Bone marrow (tissue), 2 donors: ENCODE measurements around the gene MYADML2.
"Not testable (repeated sequence)": the region's sequence is repeated elsewhere in the genome, so short reads cannot be mapped to it uniquely, and the experiment has no call there.

Source experiments
- DNase-seq, 2 donors: peaks; one replicate each; lab custom pipeline; 2025; lab: John Stamatoyannopoulos, UW

MYADML2 gene

DNA sequence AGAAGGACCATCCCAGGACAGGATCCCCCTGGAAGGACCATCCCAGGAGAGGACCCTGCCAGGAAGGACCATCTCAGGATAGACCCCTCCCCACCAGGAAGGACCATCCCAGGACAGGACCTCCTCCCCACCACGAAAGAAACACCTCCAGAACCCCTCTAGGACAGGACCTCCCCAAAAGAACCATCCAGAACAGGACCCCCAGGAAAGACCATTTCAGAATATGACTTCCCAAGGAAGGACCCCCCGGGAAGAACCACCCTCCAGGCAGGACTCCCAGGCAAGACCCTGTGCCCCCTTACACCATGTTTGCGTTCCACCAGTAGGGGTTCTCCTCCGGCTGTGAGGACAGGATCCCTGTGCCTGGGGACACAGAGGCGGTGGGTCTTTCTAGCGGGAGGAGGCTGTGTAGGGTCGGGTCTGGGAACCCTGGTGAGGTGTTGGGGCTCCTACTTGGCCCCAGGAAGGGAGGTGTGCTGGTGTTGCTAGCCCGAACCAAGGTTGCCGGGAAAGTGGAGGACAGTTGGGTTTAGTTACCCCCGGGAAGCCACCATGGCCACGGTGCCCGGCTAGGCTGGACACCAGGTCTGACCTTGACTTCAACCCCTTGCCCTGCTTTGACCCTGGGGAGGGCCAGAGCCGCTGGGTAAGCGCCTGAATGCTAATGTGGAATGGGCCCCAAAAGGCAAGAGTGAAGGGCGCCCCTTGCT lies 11.8 kb upstream of the MYADML2 start:
- no peak for DNase-seq

DNA sequence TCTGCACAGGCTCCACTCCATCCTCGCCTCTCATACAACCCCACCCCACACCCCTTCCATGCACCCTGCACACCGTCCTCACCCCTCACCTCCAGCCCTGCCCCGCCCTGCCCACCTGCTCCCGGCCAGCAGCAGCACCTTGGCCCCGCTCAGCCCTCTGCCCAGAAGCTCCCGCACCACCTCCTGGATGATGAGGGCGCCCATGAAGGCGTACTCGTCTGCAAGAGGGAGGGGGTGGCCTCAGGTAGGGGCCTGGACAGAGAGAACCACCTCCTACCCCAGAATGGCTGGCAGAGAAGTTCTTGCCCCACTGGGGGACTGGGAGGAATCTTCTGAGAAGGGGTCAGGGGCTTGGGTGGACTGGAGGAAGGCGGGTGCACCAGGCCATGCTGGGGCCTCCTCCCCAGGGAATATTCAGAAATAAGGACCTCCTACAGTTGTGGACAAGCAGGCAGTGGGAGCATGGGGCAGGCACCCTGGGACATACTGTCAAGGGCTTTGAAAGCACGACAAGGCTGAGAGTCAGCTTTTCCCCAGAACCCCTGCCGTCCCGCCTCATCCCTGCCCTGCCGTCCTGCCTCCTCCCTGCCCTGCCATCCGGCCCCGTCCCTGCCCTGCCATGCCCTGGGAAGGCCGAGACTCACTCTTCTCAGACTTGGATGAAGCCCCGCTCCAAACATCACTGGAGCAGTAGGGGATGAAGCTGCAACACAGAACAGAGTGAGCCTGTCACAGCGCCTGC lies 10.8 kb upstream of the MYADML2 start:
- DNase-seq, result no peak

DNA sequence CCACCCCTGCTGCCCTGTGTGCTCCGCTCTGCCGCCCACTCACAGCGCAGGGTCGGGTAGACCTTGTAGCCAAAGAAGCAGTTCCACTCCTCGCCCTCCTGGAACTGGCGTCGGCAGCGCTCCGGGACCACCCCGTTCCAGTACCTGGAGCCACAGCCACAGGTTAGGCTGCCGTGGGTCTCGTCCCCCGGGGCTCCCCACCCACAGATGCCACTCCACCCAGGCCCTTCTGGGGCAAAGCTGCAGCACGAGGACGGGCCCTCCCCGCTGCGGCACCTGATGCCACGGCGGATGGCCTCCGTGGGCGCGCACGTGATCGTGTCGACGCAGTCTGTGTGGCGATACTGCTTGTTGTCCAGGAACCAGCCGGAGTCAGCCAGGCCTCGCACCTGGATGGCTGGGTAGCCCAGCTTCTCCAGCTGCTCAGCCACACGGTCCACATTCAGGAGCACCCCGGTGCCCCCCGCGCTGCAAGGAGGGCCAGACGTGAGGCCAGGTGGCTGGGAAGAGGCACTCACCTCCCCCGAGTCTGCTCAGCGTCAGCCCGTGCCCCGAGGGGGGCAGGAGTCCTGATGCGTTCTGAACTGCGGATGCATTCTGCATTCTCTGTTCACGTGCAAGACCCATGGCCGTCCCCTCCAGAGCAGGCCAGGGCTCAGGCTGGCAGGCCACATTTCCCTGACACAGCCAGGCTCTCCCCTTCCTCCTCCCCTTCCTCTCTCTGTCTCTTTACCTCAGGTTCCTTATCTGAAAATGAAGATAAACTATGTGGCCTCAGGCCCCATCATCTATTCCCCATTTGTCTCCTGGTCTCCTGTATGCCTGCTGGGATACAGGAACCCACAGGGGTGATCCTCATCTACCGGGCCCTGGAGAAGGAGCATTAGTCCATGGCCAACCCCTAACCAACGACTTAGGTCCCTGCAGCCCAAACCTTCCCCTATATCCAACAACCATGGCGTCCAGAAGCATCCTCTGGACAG lies 9.9 kb upstream of the MYADML2 start:
- DNase-seq, result no peak

GRCh38 chr17:81955756-81956544 lies 8.9 kb upstream of the MYADML2 start:
- DNase-seq, result no peak

DNA sequence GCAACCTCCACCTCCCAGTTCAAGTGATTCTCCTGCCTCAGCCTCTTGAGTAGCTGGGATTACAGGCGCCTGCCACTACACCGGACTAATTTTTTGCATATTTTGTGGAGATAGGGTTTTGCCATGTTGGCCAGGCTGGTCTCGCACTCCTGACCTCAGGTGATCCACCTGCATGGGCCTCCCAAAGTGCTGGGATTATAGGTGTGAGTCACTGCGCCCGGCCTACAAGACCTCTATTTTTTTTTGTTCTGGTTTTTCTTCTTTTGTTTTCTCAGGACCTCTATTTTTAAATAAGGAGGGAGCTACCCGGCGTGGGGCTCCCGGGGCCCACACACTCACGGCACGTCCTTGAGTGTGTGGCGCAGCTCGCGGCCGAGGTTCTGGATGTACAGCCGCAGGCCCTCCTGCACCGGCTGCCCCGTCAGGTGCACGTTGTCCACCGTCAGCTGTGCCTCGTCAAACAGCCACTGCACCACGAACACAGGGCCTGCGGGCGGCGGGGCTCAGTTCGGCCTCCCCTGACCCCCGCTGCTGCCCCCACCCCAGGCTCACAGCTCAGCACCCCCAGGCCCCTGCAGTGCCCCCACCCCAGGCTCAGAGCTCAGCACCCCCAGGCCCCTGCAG lies 8.1 kb upstream of the MYADML2 start:
- no peak for DNase-seq

- DNase-seq, result no peak
Observed at GRCh38 chr17:81954131-81955057, 7.4 kb upstream of the MYADML2 start.

DNA sequence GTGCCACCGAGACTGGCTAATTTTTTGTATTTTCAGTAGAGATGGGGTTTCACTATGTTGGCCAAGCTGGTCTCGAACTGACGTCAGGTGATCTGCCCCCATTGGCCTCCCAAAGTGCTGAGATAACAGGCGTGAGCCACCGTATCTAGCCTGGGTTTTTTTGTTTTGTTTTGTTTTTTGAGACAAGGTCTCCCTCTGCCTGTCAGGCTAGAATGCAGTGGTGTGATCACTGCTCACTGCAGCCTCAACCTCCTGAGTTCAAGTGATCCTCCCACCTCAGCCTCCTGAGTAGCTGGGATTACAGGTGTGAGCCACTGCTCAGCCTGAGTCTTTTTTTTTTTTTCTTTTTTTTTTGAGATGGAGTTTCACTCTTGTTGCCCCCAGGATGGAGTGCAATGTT lies 6.4 kb upstream of the MYADML2 start:
- DNase-seq, result not testable (repeated sequence)

GRCh38 chr17:81952792-81953228 lies 5.8 kb upstream of the MYADML2 start:
- no peak for DNase-seq

DNA sequence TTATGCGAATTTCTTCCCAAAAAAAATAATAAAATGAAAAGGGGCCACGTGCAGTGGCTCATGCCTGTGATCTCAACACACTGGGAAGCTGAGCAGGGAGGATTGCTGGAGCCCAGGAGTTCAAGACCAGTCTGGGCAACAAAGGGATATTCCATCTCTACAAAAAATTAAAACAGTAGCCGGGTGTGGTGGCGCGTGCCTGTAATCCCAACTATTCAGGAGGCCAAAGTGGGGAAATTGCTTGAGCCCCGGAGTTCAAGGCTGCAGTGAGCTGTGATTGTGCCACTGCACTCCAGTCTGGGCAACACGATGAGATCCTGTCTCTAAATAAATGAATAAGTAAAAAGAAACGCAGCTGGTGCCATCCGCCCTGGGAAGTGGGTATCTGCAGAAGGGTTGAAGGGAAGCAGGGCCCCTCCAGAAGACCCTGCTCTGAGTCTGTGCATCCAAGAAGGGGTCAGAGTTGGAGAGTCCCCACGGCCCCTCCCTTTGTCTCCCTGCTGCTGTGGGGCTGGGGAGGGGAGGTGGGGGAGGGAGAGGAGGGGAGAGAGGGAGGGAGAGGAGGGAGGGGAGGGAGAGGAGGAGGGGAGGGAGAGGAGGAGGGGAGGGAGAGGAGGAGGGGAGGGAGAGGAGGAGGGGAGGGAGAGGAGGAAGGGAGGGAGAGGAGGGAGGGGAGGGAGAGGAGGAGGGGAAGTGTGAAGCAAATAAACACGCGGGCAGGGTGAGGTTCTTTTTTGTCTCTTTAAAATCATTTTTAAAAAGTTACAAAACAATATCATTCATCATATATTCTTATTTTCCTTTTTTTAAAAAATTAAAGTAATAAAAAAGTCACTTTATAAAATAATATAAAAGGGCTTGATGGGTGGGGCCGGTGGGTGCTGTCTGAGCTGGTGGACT lies 5.0 kb upstream of the MYADML2 start:
- no peak for DNase-seq

DNA sequence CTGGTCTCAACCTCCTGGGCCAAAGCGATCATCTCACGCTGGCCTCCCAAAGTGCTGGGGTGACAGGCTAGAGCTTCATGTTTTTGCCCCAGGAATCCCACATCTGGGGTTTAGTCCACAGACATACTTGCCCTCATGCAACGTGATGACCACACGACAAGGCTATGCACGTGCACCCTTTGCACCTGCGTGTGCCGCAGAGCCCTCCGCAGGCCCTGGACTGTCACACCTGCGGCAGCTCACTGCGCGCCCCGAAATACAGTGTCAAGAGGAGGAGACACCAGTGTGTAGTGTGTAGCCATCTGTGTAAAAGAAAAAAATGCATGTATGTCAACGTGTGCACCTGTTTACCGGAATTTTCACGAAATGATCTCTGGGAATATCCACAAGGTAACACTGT lies 3.5 kb upstream of the MYADML2 start:
- no peak for DNase-seq

DNA sequence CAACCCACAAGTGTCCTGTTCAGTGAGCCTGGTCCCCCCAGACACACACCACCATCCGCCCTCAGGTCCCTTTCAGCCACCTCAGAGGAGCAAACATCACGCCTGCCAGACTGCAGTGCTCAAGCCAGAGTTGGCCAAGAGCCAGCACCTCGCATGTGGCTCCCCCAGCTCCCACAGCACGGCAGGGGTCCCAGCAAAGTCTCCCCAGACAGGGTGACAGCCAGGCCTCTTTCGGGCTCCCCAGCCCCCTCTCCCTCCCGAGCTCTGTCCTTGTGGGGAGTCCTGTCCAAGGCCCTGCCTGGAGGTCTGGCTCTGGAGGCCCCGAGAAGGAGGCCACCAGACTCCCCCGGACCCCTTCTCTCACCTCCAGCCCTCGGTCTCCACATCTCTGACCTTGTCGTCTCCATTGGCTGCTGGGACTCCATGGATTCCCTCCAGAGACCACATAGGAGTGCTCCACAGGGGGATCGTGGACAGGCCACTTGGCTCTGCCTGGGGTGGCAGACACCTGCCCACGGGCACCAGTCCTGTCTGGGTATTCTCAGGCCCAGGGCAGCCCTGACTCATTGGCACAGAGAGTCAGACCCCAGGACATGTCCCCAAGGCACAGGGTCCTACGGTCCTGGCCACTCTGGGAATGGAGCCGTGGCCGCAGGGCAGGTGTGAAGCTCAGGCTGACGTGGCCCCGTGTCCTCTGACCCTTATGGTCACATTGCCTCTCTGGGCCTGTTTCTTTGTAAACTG lies 1.8 kb upstream of the MYADML2 start:
- DNase-seq, result no peak

DNA sequence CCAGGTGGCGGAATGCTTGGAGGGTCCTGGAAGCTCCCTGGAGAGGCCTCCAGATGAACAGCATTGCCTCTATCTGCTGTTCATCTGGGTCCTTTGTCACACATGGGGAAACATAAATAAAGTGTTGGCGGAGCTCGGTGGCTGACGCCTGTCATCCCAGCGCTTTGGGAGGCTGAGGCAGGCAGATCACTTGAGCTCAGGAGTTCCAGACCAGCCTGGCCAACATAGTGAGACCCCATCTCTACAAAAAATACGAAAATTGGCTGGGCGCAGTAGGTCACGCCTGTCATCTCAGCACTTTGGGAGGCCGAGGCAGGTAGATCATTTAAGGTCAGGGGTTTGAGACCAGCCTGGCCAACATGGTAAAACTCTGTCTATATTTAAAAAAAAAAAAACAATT lies 2.2 kb downstream of the MYADML2 start:
- no peak for DNase-seq

DNA sequence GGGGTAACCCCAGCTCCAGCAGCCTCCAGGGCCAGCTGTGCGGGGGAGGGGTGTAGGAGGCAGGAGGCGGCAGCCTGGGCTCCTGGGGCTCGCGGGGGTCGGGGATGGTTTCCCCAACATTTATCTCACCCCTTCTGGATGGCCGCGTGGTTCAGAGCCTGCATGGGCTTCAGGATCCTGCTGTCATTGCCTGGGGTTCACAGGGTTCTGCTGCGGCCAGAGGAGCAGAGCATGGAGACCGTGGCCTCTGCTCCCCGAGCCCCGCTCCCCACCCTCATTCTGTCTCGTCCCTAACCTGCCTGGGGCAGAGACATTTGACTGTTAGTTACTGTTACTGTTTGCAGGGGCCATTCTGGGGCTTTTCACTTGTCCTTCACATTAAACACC lies 4.9 kb downstream of the MYADML2 start:
- DNase-seq, result no peak

GRCh38 chr17:81941484-81942166 lies 5.4 kb downstream of the MYADML2 start:
- no peak for DNase-seq

DNA sequence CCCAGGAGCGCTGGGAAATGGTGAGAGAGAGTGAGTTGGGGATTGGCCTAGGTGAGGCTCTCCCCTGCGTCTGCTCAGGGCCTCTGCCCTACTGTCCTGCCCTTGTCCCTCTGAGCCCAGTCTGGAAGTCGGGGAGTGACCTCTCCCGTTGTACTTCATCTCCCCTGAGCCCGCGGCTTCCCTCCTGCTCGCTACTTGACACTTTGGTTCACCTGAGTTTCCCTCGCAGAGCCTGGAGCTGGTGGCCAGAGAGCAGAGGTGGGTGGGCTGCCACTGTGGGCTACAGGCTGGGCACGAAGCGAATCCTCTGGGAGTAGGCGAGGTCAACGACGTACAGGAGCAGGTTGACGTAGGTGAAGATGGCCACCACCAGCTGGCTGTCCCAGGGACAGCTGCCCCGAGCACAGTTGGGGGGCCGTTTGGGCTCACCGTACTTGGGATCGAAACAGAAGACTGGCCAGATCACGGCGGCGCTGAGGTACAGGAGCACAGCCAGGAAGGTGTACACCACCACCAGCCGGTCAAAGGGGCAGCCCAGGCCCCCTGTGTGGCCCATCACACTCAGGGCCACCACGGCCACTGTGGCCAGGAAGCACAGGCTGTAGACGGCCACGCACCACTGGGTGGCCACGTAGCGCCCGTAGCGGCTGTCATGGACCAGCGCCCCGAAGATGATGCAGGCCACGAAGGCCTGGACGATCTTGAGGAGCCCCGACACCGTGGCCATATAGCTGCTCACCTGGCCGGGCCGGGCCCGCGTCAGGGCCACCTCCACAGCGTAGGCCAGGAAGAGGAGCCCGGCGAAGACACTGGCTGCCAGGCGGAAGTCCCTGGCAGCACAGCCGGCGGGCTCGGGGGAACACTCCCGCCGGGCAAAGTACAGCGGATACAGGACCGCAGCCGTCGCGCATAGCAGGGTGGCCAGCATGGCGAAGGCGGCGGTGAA lies 6.2 kb downstream of the MYADML2 start:
- DNase-seq, result no peak

GRCh38 chr17:81939881-81940385 lies 7.1 kb downstream of the MYADML2 start:
- no peak for DNase-seq
